ENCODE measurements around the gene RCOR1.
"Not testable (repeated sequence)": the region's sequence is repeated elsewhere in the genome, so short reads cannot be mapped to it uniquely, and the experiment has no call there.

RCOR1 gene

GRCh38 chr14:102629011-102629444 is 36.6 kb downstream of the RCOR1 start:
- Histone ChIP-seq H3K4me1 (ENCODE audit: control insufficient read depth, insufficient read depth, low read length) (peaks cover 3% of the 10 kb centered on the region), H3K27ac (ENCODE audit: low read depth, low read length) (no peak overlapping the region), H3K27me3 (ENCODE audit: control insufficient read depth, insufficient read depth, low read length) (no peaks in the 10 kb centered on the region), H3K4me3 (ENCODE audit: low read length) (no peak overlapping the region), H3K9ac (ENCODE audit: low read length) (no peak overlapping the region), H3K36me3 (ENCODE audit: control insufficient read depth, insufficient read depth, low read length) (no peaks in the 10 kb centered on the region)

GRCh38 chr14:102629808-102630350 is 37.4 kb downstream of the RCOR1 start:
- no peak overlapping the region for H3K27ac ChIP-seq (ENCODE audit: low read depth, low read length)
- peaks cover 3% of the 10 kb centered on the region for H3K4me1 ChIP-seq (ENCODE audit: control insufficient read depth, insufficient read depth, low read length)
- no peak overlapping the region for H3K4me3 ChIP-seq (ENCODE audit: low read length)

GRCh38 chr14:102630405-102630804 is 38.0 kb downstream of the RCOR1 start:
- no peaks in the 10 kb centered on the region for H3K27me3 ChIP-seq (ENCODE audit: control insufficient read depth, insufficient read depth, low read length)
- H3K4me3 ChIP-seq (ENCODE audit: low read length), result no peak overlapping the region
- no peaks in the 10 kb centered on the region for H3K36me3 ChIP-seq (ENCODE audit: control insufficient read depth, insufficient read depth, low read length)
- H3K4me1 ChIP-seq (ENCODE audit: control insufficient read depth, insufficient read depth, low read length), result peaks cover 3% of the 10 kb centered on the region
- no peak overlapping the region for H3K9ac ChIP-seq (ENCODE audit: low read length)
- H3K27ac ChIP-seq (ENCODE audit: low read depth, low read length), result no peak overlapping the region

More at GRCh38 chr14:102629808-102630350, 37.4 kb downstream of the RCOR1 start:
- Histone ChIP-seq H3K27me3 (ENCODE audit: control insufficient read depth, insufficient read depth, low read length) (no peaks in the 10 kb centered on the region), H3K36me3 (ENCODE audit: control insufficient read depth, insufficient read depth, low read length) (no peaks in the 10 kb centered on the region), H3K9ac (ENCODE audit: low read length) (no peak overlapping the region)

- no peaks in the 10 kb centered on the region for H3K36me3 ChIP-seq (ENCODE audit: control insufficient read depth, insufficient read depth, low read length)
- peaks cover 3% of the 10 kb centered on the region for H3K4me1 ChIP-seq (ENCODE audit: control insufficient read depth, insufficient read depth, low read length)
- H3K9ac ChIP-seq (ENCODE audit: low read length), result no peak overlapping the region
- no peak overlapping the region for H3K27ac ChIP-seq (ENCODE audit: low read depth, low read length)
- H3K27me3 ChIP-seq (ENCODE audit: control insufficient read depth, insufficient read depth, low read length), result no peaks in the 10 kb centered on the region
- no peak overlapping the region for H3K4me3 ChIP-seq (ENCODE audit: low read length)
Observed at GRCh38 chr14:102630881-102631280, 38.4 kb downstream of the RCOR1 start.

- H3K36me3 ChIP-seq (ENCODE audit: control insufficient read depth, insufficient read depth, low read length), result no peaks in the 10 kb centered on the region
Observed at GRCh38 chr14:102633906-102634595, 41.6 kb downstream of the RCOR1 start.

GRCh38 chr14:102639611-102640010 is 47.2 kb downstream of the RCOR1 start:
- not testable (repeated sequence) for H3K36me3 ChIP-seq (ENCODE audit: control insufficient read depth, insufficient read depth, low read length); H3K27me3 ChIP-seq (ENCODE audit: control insufficient read depth, insufficient read depth, low read length); H3K4me3 ChIP-seq (ENCODE audit: low read length); H3K27ac ChIP-seq (ENCODE audit: low read depth, low read length); H3K9ac ChIP-seq (ENCODE audit: low read length); H3K4me1 ChIP-seq (ENCODE audit: control insufficient read depth, insufficient read depth, low read length)

More at GRCh38 chr14:102633906-102634595, 41.6 kb downstream of the RCOR1 start:
- Histone ChIP-seq H3K27ac (ENCODE audit: low read depth, low read length) (no peak overlapping the region), H3K27me3 (ENCODE audit: control insufficient read depth, insufficient read depth, low read length) (no peaks in the 10 kb centered on the region), H3K9ac (ENCODE audit: low read length) (no peak overlapping the region), H3K4me3 (ENCODE audit: low read length) (no peak overlapping the region), H3K4me1 (ENCODE audit: control insufficient read depth, insufficient read depth, low read length) (peaks cover 3% of the 10 kb centered on the region)

GRCh38 chr14:102644523-102644922 is 52.1 kb downstream of the RCOR1 start:
- Histone ChIP-seq H3K9ac (ENCODE audit: low read length) (no peak overlapping the region), H3K36me3 (ENCODE audit: control insufficient read depth, insufficient read depth, low read length) (no peaks in the 10 kb centered on the region), H3K27me3 (ENCODE audit: control insufficient read depth, insufficient read depth, low read length) (no peaks in the 10 kb centered on the region), H3K4me3 (ENCODE audit: low read length) (no peak overlapping the region), H3K27ac (ENCODE audit: low read depth, low read length) (no peak overlapping the region), H3K4me1 (ENCODE audit: control insufficient read depth, insufficient read depth, low read length) (no peaks in the 10 kb centered on the region)

- no peaks in the 10 kb centered on the region for H3K4me1 ChIP-seq (ENCODE audit: control insufficient read depth, insufficient read depth, low read length)
- H3K27me3 ChIP-seq (ENCODE audit: control insufficient read depth, insufficient read depth, low read length), result no peaks in the 10 kb centered on the region
- no peak overlapping the region for H3K4me3 ChIP-seq (ENCODE audit: low read length)
- H3K36me3 ChIP-seq (ENCODE audit: control insufficient read depth, insufficient read depth, low read length), result no peaks in the 10 kb centered on the region
- H3K27ac ChIP-seq (ENCODE audit: low read depth, low read length), result no peak overlapping the region
- no peak overlapping the region for H3K9ac ChIP-seq (ENCODE audit: low read length)
Observed at GRCh38 chr14:102645746-102646440, 53.4 kb downstream of the RCOR1 start.

- Histone ChIP-seq H3K9ac (ENCODE audit: low read length) (no peak overlapping the region), H3K4me3 (ENCODE audit: low read length) (no peak overlapping the region), H3K4me1 (ENCODE audit: control insufficient read depth, insufficient read depth, low read length) (no peaks in the 10 kb centered on the region), H3K36me3 (ENCODE audit: control insufficient read depth, insufficient read depth, low read length) (no peaks in the 10 kb centered on the region), H3K27me3 (ENCODE audit: control insufficient read depth, insufficient read depth, low read length) (no peaks in the 10 kb centered on the region), H3K27ac (ENCODE audit: low read depth, low read length) (no peak overlapping the region)
Observed at GRCh38 chr14:102646615-102647014, 54.2 kb downstream of the RCOR1 start.

GRCh38 chr14:102652194-102652593 is 59.7 kb downstream of the RCOR1 start:
- H3K9ac ChIP-seq (ENCODE audit: low read length), result no peak overlapping the region
- H3K4me1 ChIP-seq (ENCODE audit: control insufficient read depth, insufficient read depth, low read length), result peaks cover 5% of the 10 kb centered on the region
- no peaks in the 10 kb centered on the region for H3K27me3 ChIP-seq (ENCODE audit: control insufficient read depth, insufficient read depth, low read length)
- H3K27ac ChIP-seq (ENCODE audit: low read depth, low read length), result no peak overlapping the region
- no peak overlapping the region for H3K4me3 ChIP-seq (ENCODE audit: low read length)
- no peaks in the 10 kb centered on the region for H3K36me3 ChIP-seq (ENCODE audit: control insufficient read depth, insufficient read depth, low read length)

- Histone ChIP-seq H3K27me3 (ENCODE audit: control insufficient read depth, insufficient read depth, low read length) (no peaks in the 10 kb centered on the region), H3K36me3 (ENCODE audit: control insufficient read depth, insufficient read depth, low read length) (no peaks in the 10 kb centered on the region), H3K9ac (ENCODE audit: low read length) (no peak overlapping the region), H3K27ac (ENCODE audit: low read depth, low read length) (no peak overlapping the region), H3K4me3 (ENCODE audit: low read length) (no peak overlapping the region), H3K4me1 (ENCODE audit: control insufficient read depth, insufficient read depth, low read length) (peaks cover 5% of the 10 kb centered on the region)
Observed at GRCh38 chr14:102654298-102654697, 61.8 kb downstream of the RCOR1 start.

GRCh38 chr14:102655137-102655536 is 62.7 kb downstream of the RCOR1 start:
- Histone ChIP-seq H3K4me1 (ENCODE audit: control insufficient read depth, insufficient read depth, low read length) (peaks cover 5% of the 10 kb centered on the region), H3K27ac (ENCODE audit: low read depth, low read length) (no peak overlapping the region), H3K9ac (ENCODE audit: low read length) (no peak overlapping the region), H3K4me3 (ENCODE audit: low read length) (no peak overlapping the region), H3K27me3 (ENCODE audit: control insufficient read depth, insufficient read depth, low read length) (no peaks in the 10 kb centered on the region), H3K36me3 (ENCODE audit: control insufficient read depth, insufficient read depth, low read length) (no peaks in the 10 kb centered on the region)

All from rectal smooth muscle tissue (tissue), 1 donor.